ENCODE measurements around the gene PLXDC2.

Gene PLXDC2

DNA sequence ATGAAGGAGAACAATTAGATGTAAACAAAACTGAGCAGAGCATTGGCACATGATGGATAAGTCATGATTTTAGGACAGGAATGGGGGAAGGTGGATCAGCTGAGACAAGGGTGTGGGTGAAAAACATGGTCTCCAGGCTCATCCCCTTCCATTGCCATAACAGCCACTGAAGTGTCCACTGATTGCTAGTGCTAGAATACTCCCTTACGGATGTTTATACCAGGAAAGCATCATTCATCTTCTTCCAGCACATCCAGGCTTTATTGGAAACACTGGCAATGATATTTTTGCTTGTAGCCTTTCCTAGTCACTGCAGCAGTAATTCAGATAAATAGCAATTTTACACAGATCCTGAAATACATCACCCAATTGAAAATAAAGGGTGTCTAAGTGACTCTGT lies 259.5 kb downstream of the PLXDC2 start:
- no peak for DNase-seq

DNA sequence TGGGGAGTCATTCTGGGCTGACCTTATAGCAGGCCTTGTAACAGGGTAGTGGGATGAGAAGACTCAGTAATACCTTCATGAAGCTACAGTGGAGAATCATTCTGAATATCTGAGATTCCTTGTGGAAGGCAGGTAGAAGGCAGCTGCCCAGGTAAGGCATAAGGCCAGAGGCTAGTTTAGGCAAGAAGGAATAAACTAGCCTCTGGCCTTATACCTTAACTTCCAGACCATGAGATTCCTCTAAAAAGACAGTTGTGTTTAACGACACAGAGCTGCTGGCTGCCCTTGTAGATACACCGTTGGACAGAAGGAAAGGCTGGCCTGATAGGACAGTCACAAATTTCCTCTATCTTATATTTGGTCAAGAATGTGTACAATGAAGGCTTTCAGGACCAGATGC lies 268.2 kb downstream of the PLXDC2 start:
- DNase-seq, result no peak

DNA sequence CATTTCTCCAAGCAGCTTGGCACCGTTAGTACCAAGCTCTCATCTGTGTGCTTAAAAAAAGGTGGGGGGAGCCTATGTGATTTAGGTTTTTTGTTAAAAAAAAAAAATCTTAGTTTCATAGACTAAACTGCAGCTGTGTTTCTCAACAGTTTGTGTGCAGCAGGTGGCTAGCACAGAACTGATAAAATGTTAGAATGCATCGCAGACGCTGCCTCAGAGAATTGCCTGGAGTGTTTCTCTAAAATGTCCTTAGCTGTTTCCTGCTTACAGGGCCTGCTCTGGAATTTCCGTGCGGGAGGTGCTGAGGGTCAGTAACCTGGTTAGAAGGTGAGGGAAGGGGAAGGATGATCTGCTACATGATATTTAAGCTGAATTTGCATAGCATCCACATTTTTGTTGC lies 268.9 kb downstream of the PLXDC2 start:
- no peak for DNase-seq

DNA sequence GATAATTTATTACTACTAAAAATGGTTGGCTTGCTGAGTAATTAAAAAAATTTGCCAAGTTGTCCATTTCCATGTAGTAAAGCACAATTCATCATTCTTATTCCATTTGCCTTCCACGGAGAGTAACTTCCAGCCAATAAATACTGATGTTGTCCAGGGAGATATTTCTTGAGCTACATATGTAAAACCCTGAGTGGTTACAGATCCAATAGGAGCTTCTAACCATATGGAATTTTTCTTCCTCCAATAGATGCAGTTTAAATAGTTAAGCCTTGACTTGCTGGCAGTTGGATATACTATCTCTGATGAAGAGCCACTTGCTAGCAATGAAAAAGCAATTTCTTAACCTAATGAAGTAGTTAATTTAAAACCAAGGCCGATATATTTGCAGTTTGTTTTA lies 271.1 kb downstream of the PLXDC2 start:
- no peak for DNase-seq

DNA sequence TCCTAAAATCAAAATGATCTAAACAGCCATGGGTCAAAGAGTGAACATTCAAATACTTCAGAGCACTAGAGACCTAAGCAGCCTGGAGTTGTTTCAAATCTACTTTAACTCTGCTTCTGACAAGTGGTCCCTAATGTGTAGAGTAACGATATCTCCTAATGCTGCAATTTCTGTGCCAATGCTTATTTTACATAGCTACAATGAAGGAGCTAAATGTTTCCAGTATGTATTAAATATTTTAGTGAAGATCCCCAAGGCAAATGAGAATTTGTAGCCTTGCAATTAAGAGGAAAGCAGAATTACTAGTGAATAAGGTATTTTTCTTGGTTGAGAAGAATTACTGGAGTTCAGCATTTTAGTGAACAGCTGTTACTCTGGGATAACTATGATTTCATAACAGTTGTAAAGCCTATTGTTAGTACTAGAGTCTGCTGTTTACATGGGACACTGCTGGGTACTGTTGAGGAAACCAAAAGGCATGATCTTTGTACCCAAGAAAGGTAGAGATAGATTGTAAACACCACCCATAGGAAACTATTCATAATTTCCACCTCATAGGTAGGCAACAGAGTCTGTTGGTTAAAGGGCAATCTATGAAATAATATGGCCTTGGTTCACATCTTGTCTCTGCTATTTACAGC lies 271.9 kb downstream of the PLXDC2 start:
- DNase-seq, result no peak

DNA sequence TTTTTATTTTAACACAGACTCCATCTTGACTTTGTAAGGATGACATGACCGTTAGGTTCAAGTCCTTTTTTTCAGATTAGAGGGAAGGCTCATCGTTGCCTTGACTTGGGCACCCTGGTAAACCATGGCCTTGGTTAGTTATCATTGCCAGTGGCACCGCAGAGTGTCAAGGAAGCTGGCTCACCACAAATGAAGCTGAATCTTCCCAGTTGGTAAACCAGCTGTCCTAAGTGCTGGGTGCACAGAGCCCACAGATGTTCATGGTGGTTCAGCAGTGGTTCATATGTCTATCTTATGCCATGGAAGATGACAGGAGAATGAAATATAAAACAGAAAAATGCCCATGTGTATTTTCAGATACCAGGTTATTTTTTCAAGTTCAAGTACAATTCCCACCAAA lies 273.6 kb downstream of the PLXDC2 start:
- no peak for DNase-seq

DNA sequence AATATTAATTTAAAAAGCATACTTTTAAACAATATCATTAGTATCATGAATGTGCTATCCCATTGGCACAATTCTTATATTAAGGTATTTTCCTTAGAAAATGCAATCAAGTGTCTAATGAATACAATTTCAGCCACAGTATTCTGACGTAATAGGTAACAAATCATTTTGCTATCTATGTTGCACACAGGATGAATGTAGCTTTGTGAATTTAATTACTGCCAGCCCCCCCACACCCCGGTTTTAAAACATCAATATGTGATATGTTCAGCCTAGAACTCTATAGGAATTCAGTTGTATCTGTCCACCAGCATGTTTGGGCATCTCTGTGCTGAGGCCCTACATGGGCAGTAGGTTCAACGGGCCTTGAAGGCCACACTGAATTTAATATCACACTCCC lies 274.6 kb downstream of the PLXDC2 start:
- DNase-seq, result no peak

DNA sequence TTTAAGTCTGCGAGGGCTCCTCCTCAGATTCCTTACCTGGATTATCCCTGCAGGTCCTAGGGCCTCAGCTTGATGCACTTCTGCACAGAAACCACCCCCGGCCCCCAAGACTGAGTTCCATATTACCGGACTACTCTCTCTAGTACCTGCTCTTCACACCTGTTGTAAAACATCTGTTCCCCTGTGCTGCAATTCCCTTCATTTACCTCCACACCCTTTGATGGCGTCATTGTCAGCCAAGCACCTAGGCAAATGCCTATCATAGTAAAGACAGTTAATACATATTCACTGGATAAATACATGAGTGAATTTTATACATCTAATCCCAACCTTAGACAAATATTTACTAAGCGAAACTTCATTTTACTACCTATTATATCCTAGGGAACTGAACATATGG lies 275.5 kb downstream of the PLXDC2 start:
- DNase-seq, result no peak

DNA sequence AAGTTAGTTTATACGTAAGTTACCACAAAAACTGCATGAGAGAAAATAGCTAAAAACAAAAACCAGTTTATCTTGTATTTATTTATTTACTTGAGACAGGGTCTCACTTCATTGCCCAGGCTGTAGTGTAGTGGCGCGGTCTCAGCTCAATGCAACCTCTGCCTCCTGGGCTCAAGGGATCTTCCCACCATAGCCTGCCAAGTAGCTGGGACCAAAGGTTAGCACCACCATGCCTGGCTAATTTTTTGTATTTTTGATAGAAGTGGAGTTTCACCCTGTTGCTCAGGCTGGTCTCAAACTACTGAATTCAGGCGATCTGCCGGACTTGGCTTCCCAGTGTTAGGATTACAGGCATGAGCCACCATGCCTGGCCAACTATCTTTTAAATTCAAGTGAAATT lies 277.4 kb downstream of the PLXDC2 start:
- DNase-seq, result no peak

DNA sequence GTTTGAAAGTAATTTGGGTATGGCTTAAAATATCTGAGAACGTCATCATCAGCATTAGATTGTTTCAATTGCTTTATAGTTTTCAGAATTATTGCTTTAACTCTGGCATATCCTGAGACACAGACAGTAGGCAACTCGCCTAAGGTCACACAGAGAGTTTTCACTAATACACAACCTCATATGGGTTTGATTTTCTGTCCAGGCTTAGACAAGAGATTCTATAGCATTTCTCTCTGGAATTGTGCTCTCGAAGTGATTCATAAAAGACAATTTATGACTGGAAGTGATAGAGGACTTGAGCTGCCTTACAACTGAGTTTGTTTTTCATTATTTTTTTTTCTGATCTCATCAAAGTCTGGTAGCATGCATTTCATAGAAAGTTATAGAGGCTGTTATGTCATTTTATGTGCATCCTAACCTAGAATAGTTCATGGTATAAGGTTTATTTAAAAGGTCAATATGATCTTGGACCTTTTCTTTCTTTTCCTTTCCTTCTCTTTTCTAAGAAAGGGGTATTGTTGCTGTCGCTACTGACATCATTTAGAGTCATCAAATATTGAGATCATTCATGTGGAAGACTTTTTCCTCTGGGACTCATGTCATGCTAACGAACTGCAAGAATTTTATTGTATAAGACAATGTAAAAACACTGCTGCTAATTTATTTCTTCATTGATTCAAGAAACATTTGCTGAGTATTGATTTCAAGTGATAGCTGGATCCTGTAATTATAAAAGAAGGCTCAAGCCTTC lies 278.2 kb downstream of the PLXDC2 start:
- no peak for DNase-seq

DNA sequence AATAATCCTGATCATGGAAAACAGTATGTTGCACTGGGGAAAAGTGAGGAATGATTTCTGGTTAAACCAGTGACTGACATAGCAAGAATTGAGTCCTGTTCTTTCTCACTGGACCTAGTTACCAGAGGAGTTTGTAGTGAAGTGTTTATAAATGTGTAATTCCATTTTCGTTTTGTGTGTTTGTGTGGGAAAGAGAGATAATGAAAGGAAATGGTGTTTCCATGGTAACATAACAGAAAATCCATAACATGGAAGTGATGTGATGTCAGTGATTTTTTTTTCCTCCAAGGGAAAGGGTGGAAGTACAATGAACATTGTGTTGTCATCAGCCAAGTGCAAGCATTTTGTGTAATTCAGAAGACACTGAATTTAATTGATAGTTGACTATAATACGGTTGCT lies 283.9 kb downstream of the PLXDC2 start:
- DNase-seq, result no peak

DNA sequence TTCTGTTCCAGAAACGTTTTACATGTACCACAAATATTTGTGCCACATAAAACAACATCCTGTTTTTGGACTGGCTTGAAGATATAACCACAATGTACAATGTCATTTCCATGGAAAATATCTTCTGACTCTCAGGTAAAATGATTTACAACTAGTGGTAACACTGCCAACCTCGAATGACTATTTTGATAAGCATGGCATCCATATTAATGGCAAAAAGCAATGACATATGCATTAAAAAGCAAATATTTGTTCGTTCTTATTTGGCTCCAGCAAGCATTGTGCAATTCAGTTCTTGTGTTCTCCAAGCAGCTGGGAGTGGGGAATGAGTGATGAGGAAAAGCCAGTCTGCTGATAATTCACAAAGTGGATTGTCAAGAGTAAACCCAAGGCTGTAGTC lies 289.0 kb downstream of the PLXDC2 start:
- no peak for DNase-seq

DNA sequence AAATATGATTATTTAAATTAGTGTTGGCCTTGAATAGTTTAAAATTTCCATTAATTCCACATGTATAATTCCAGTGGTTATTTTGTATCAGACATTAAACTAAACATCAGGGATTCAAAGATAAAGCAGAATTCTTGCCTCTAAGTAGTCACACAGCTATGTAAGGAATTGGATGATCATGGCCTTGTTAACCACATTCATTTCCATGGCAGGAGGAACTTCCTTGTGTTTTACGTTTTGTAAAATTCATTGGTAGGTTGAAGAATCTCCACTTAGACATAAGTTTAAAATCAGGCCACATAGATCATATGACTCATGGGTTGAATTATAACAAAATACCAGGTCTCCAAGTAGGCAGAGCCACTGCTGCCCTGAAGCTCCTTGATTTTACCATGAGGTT lies 289.7 kb downstream of the PLXDC2 start:
- DNase-seq, result no peak

DNA sequence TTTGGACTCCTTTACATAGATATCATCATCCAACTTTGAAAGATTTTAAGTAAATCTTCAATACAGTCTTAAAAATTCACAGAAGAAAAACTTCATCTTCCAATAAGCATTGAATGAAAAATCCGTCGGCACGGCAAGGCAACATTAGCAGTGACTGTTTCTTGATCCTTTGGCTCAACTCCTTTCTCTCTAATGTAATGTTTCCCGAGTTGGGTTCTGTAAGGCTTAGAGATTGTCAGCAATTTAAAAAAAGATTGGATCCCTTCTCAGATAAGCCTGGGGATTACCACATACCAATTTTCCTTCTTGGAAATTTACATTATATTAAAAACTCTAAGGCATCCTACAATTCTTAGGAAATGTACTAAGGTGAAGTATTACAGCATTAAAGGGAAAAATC lies 291.8 kb downstream of the PLXDC2 start:
- DNase-seq, result no peak

DNA sequence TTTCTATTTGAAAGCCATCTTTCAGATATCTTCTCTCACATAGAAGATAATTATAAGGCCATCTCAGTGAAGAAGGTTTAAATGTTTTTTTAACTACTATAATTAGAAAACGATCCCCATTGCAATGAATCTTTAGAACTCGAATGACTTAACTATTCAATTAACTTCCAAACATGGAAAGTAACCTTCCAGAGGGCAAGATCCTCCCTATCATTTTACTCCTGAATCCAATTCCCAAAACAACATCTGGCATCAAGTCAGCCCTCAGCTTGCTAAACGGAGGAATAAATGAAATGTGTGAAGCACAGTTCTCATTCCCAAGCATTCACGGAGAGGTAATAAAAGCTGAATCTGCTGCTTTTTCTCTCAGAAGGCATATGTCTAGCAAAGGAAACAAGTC lies 293.4 kb downstream of the PLXDC2 start:
- no peak for DNase-seq

DNA sequence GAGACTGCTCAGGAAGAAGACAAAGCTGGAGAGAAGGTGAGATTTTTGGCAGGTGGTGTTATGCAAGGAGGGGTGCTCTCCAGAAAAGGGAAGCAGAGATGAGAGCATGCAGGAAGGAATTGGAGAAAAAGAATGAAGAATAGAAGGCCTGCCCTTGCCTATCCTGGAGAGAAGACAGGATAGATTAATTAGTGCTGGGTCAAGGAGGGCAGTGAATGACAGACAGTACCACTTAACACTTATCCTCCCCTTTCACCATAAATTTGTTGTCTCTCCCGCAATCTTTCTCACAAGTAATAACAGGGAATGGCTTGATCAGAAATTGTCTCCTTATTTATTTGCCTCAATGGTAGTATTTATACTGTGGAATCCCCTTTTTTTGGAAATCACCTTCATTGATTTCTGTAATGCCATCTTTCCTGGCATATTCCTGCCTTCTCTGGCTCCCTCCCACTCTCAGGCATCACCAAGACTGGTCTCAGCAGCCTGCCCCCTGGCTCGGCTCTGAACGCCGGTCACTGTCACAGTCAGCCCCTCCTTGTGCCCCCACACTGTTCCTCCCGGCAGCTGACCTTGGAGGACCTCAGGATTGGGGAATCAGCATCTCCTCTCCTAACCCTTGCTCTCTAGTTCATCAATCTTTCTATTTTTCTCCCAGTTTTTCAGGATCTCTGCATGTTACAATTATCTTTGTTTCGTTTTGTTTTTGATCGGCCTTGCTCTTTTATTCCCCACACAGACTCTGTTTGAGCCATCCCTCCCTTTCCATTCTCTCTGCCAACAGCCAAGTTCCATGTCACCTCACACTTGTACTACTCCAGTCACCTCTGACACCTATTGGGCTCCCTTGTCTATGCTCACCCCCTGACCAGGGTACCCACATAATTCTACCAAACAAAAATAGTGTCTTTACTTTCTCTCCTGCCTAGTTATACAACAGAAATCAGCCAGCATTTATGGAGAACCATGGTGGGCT lies 294.2 kb downstream of the PLXDC2 start:
- no peak for DNase-seq

DNA sequence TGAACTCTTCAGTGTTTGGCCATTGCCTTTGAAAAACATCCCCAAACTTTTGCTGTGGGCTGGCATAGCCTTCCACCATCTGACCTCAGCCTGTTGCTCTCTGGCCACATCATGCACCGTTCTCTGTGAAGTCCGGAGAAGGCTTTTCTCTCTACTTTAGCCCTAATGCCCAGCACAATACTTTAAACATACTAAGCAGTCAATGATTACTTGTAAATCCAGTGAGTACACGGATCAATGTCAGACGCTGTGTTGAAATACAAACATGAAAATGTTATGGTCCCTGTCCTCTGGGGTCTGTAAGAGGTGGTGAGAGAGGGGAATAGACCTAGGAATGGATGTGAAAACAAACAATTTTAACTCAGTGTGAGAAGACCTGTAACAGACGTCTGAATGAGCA lies 297.9 kb downstream of the PLXDC2 start:
- DNase-seq, result no peak

DNA sequence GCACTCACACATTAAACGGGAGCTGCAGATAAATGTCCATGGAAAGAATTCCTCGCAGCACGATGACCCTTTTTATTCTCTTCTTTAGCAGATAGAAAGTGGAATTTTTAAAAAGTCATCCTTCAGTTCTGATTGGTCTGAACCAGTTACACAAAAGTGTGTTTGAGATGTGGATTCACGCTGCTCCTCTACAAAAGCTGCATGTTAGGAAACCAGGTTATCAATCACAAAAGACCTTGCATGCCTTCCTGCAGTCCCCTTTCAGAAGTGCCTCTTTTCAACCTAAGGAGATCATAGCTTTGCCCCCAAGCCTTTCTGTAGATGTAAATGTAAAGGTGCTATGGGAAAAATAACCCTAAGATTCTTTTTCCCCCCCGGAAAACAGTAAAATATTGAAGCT lies 299.7 kb downstream of the PLXDC2 start:
- no peak for DNase-seq

DNA sequence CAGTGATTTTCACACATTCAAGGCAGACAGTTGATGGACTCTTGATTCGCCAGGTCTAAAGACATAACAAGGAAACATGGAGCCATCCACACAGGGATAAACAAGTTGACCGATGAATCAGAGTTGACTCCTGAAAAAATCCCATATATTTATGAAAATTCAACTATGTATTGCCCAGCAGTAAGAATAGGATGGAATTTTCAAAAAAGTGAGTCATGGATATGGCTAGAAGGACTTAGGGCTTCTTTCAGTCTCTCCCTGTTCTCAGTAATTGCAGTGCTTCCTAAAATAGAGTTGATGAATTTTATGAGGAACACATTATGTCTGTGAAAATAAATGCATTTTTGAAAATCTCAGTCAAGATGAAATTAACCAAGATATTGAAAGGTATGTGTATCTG lies 301.2 kb downstream of the PLXDC2 start:
- no peak for DNase-seq

DNA sequence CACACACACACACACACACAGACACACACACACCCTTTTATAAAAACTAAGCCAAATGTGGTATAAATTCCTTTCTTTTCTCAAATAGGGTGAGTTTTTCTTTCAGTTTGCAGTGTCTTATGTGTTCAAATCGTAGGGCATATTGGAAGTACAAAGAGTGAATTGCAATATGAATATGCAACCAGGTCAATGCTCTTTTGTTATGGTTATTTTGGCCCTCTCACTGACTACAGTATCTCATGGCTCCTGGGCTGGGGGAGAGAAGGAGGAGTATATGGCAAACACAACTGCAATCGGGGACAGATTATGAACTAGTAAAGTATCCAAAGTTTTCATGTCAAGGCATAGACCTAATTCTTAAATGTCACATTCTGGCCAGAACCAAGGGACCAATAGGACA lies 301.9 kb downstream of the PLXDC2 start:
- no peak for DNase-seq

DNA sequence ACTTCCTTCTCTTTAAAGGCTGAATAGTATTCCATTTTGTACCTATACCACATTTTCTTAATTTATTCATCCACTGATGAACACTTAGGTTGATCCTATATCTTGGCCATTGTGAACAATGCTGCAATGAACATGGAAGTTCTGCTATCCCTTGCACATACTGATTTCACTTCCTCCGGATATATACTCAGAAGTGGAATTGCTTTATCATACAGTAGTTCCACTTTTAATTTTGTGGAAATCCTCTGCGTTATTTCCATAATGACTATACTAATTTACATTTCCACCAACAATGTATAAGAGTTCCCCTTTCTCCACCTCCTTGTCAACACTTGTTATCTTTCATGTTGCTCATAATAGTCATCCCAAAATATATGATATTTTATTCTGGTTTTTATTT lies 312.6 kb downstream of the PLXDC2 start:
- no peak for DNase-seq

DNA sequence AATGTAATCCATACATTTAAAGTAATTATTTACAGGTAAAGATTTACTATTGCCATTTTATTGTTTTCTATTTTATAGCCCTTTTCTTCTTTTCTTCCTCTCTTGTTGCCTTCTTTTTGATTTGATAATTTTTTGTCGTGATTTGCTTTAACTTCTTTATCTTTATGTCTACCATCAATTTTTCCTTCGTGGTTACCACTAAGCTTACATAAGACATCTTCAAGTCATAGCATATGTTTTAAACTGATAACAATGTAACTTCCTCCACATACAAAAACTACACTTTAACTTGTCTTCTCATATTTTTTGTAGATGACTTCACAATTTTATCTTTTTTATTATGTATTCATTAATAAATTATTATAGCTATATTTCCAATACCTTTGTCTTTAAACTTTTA lies 316.6 kb downstream of the PLXDC2 start:
- DNase-seq, result no peak

DNA sequence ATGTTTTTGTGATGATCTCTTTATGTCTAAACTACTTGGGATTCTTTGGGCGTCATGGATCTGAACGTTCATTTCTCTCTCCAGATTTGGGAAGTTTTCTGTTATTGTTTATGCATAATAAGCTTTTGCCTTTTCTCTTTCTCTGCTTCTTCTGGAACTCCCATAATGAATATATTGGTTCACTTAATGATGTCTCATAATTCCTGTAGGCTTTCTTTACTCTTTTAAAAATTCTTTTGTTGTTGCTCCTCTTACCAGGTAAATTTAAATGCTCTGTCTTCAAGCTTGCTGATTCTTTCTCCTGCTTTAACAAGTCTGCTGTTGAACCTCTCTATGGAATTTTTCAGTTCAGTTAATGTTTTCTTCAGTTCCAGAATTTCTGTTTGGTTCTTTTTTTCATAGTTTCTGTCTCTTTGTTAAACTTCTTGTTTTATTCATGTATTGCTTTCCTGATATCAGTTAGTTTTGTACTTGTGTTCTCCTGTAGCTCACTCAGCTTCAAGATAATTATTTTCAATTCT lies 317.5 kb downstream of the PLXDC2 start:
- no peak for DNase-seq

DNA sequence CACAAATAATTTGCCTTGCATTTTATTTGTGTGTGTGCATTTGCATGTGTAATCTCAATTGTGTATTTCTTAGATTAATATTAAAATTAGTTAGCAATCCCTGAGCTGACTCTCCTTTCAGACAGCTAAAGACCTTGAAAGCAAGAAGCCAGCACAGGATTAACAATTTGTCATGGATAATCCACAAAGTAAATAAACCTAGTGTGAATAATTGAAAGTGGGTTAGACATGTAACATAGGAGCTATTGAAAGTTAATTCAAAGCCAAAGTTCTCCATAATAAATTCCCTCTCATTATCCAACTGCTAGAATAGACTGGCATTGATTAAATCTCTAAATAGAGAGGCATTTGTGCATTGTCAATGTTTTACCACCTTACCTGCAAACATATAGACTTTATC lies 326.1 kb downstream of the PLXDC2 start:
- no peak for DNase-seq
